ENCODE data around the gene HELLS. TPM values are rescaled to one million over a fixed set of nuclear protein-coding genes. Genes with fewer than 3 reads are reported as not detected.
"Not testable (repeated sequence)": the region's sequence is repeated elsewhere in the genome, so short reads cannot be mapped to it uniquely, and the experiment has no call there.

Gene HELLS
- total RNA-seq, 1 donor from 2014 or later, result 23.0 TPM

GRCh38 chr10:94608559-94608958 lies 63.0 kb downstream of the HELLS start:
- ATAC-seq, result no peak

GRCh38 chr10:94614558-94614957 lies 69.0 kb downstream of the HELLS start:
- ATAC-seq, result no peak

GRCh38 chr10:94617389-94617944 lies 71.9 kb downstream of the HELLS start:
- no peak for ATAC-seq

GRCh38 chr10:94622666-94623205 lies 77.1 kb downstream of the HELLS start:
- ATAC-seq, result no peak

GRCh38 chr10:94623572-94623971 lies 78.0 kb downstream of the HELLS start:
- no peak for ATAC-seq

GRCh38 chr10:94626476-94626875 lies 80.9 kb downstream of the HELLS start:
- ATAC-seq, result peak; percentile 35

DNA sequence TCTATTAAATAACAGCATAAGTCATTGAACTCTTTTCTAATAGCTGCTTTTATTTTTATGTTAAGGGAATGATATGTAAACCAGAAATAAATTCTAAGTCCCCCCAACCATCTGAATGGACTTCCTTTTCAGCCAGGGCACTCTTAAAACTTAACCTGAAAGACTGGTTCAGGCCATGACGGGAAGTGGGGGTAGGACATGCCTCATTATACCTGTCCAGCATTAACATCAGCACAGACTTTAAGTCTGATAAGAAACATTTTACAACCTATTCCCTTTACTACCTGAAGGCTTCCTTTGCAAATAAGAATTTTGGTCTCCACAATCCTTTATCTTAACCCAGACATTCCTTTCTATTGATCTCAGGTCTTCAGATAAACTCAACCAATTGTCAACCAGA lies 81.9 kb downstream of the HELLS start:
- ATAC-seq, result no peak

DNA sequence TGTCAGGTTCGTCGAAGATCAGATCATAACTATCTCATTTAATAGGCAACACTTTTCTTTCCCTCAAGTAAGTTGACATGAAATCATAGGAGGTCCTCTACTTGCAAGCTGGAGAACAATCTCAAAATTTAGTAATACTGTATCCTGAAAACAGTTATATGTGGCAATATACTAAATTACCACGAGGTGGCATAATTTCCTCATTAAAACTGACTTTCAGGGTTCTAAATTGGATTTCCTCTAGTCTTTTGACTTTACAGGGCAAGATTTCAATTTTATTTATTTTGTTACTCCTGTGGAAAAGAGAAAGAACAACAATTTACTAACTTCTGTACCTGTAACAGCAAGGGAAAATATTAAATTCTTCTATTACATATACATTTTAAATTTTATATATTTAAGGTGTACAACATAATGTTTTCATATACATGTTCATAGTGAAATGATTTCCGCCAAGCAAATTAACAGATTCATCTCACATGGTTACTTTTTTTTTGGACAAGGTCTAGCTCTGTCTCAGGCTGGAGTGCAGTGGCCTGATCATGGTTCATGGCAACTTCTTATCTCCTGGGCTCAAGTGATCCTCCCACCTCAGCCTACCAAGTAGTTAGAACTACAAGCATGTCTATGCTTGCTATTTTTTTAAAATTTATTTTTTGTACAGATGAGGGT lies 84.6 kb downstream of the HELLS start:
- ATAC-seq, result no peak

- no peak for ATAC-seq
These were observed 85.7 kb downstream of the HELLS start for GRCh38 chr10:94631077-94631875.

GRCh38 chr10:94632954-94633353 lies 87.4 kb downstream of the HELLS start:
- no peak for ATAC-seq

- not testable (repeated sequence) for ATAC-seq
These were observed 92.5 kb downstream of the HELLS start for GRCh38 chr10:94638097-94638496.

DNA sequence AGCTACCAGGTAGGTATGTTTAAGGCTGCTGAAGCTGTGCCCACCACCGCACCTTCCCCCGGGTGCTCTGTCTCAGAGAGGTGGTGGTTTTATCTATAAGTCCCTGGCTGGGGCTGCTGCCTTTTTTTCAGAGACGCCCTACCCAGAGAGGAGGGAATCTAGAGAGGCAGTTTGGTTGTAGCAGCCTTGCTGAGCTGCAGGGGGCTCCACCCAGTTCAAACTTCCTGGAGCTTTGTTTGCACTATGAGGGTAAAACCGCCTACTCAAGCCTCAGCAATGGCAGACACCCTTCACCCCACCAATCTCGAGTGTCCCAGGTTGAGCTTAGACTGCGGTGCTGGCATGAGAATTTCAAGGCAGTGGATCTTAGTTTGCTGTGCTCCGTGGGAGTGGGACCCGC lies 94.3 kb downstream of the HELLS start:
- no peak for ATAC-seq

DNA sequence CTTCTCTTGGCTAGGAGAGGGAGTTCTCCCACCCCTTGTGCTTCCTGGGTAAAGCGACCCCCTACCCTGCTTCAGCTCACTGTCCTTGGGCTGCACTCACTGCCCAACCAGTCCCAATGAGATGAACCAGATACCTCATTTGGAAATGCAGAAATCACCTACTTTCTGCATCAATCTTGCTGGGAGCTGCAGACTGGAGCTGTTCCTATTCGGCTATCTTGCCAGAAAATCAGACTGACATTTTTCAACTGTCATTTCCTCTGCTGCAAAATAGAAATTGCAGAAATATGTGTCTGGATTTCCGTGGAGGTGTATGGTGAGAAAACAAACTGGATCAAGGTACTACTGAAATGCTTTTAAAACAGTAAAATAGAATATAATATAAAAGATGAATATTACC lies 95.0 kb downstream of the HELLS start:
- ATAC-seq, result no peak

DNA sequence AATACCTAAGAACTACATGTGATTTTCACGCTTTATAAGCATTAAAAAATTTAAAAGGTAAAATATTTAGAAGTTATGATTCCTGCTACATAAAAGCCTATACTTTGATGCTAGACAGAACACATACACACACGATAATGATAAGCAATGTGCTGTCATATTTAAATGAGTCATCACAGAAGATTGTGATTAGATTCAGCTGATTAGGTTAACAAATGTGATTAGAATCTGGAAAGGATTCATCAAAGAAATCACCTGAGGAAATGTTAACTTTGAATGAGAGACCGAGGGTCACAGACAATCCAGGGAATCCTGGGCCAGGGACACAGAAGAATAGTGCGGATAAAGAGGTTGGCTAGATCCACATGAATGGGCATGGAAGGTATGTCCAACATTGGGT lies 95.9 kb downstream of the HELLS start:
- no peak for ATAC-seq

DNA sequence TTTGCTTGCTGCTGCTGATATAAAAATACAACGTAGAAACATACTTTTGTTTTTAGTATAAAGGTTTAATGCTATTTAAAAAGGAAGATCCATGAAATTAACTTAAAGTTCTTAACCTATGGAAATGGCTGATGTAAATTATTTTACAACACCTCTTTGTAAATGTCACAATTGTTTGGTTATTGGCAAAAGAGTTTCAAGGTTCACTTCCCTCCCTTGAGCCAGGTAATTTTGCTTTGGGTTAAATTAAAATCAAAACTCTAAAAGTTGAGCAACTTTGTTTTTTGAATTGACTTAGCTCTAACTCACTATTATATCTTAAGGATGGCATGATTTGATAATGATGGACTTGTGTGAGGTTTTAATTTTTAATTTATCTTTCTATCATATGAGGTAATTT lies 98.8 kb downstream of the HELLS start:
- no peak for ATAC-seq

DNA sequence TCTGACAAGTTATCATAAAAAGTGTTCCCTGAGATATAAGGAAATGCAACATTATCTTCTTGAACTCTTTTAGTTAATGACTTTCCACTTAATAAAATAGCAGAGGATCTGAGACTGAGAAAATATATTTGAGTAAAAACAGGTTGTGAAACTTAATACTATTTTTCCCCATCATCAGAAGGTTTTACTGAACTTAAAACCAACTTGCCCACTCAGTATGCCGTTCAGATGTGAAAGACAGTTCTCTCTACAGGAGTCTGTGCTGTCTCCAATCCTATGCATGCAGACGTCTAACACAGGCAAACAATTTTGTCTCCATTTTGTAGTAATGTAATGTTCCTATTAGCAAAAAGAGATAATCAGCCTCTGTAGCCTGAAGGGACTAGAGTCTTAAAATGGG lies 99.7 kb downstream of the HELLS start:
- no peak for ATAC-seq

Other genes with a start within 250 kb of the HELLS start
- 11.8 TPM for gene NOC3L, start 182.8 kb upstream of the HELLS start, total RNA-seq
- gene TBC1D12, start 143.2 kb upstream of the HELLS start, total RNA-seq, result 3.6 TPM
- 27.2 TPM for gene CYP2C18, start 137.9 kb downstream of the HELLS start, total RNA-seq
- 1.4 TPM for gene CYP2C19, start 216.9 kb downstream of the HELLS start, total RNA-seq

Data from esophagus mucosa (tissue), 1 donor.